ENCODE results near the gene PBX2.
"Not testable (repeated sequence)": the region's sequence is repeated elsewhere in the genome, so short reads cannot be mapped to it uniquely, and the experiment has no call there.

PBX2 gene

DNA sequence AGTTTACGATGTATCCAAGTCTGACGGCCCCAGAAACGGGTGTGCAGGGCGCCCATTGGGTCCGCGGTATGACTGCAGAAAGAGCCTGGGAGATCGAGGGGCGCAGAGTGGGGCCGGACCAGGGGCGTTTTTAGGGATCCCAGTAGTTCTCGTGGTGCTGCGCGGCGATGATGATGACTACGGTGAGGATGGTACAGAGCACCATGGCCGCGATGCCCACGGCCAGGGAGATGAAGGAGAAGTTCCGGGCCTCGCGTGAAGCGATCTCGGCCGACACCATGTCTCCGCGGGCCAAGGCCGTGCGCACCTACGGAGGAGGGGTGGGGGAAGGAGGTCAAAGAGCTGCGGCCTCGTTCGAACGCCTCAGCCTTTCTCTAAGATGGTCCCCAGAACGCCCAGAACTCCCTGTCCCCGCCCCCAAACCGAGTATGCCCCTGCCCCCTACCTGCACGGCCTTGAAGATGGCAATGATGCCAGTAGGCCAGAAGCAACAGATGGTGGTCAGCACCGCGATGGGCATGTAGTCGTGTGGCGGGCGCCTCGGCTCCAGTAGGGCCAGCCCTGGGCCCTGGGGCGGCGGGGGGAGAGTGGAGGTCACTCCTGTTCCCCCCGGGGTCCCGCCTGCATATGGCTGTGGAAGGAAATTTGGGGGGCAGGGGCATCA, 40.8 kb downstream of the PBX2 start:
- no peak for DNase-seq (ENCODE audit: low read depth)

DNA sequence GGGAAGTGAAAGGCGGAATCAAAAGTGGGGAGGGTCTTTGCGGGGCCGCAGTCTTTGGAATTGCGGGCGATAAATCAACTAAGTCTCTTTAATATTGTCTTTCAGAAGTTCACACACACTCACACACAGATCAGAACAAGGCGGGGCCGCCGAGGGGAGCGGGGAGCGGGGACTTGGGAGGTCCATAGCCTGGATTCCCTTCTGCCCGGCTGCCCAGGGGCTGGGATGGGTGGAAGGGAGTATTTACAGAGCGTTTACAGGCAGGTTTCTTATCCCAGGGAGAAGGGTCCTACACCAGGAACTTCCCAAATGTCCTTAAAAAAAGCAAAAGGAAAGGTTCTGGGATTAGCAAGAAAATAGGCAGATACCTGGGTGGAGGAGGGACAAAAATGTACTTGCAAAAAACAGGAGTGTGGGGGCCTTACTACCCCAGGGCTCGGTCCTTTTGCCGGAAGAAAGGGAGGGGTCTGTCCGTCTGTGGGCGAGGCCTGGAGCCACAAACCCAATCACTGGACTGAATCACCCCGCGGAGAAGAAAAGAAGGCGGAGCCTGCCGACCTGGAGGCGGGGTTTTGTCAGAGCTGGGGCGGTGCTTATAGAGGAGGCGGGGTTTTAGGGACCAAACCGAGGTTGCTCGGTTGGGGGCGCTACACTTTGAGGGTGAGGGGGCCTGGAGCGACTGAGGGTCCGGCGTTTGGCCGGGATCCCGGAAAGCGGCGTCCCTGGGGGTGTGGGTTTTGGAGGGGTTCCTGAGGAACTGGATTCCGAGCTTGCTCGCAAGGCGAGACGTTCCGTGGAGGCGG, 41.5 kb downstream of the PBX2 start:
- peak; percentile 41 for DNase-seq (ENCODE audit: low read depth)

DNA sequence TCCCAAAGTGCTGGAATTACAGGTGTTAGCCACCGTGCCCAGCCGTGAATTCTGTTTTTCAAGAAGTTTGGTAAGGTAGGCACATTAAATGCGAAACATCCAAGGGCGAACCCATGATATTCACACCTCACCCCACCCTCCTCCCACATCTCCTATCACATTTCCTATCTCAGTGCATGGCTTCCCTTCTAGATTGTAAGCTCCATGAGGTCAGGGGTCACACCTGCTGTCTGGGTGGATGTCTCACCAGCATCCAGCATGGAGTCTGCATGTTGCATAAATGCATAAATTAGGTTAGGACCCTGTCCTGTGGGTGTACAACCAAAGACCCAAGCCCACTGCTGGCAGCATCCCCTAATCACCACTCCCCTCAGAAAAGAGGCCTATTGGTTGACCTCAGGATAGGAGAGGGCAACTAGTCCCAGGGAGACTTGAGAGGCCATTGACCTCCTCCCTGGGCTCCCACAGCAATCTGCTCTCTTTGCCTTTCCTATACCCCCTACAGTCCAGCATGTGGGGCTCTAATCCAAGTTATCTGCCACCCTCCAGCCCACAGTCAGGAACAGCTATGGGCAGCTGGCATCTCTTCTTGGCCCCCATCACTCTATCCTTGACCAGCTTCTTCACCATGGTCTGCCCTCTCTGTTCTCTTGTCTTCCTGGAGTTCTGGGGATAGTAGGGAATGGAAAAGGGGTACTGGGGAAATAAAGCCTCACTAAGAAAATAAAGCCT, 42.4 kb downstream of the PBX2 start:
- DNase-seq (ENCODE audit: low read depth), result no peak

DNA sequence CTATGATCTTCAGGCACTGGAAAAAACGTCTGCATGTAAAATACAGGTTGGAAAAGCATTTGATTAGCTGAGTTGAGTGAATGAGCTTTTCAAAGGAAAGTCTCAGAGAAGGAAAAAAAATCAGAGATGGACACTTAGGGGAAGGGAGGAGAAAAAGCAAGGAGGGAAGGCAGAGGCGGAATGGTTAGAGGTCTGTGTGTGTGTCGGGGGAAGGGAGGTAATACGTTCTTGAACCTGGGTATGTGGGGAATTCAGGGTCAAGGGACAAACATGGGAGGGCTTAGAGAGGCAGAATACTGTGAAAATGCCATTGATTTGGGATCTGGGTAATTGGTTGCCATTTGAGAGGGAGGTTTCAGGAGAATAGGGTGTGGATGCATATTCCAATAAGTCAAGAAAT, 43.3 kb downstream of the PBX2 start:
- DNase-seq (ENCODE audit: low read depth), result no peak

DNA sequence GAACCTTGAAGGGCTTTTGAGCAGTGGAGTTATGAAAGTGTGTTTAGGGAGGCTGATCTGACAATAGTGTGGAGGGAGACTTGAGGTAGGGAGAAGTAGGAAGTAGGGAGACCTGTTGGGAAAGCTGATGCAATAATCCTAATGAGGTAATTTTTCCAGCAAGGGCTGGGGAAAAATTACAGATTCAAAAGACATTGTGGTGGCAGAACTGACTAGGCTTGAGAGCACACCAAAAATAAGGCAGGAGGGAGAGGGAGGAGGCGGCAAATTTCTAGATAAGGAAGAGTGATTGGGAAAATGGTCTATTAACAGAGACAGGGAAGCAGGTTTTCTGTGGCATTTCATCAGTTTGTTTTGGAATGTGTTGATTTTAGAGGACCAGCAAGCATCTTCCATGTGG, 43.7 kb downstream of the PBX2 start:
- no peak for DNase-seq (ENCODE audit: low read depth)

DNA sequence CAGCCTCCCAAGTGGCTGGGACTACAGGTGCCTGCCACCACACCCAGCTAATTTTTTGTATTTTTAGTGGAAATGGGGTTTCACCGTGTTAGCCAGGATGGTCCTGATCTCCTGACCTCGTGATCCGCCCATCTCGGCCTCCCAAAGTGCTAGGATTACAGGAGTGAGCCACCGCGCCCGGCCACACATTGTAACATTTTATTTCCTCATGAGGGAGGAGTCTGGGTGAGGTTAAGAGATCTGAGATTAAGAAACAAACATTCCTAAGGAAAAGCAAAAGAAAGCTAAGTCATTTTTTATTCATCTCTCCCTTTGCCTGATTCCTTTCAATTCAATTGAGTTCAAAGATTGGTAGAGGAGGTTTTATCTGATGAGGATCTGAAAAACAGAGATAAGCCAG, 45.8 kb downstream of the PBX2 start:
- DNase-seq (ENCODE audit: low read depth), result not testable (repeated sequence)

DNA sequence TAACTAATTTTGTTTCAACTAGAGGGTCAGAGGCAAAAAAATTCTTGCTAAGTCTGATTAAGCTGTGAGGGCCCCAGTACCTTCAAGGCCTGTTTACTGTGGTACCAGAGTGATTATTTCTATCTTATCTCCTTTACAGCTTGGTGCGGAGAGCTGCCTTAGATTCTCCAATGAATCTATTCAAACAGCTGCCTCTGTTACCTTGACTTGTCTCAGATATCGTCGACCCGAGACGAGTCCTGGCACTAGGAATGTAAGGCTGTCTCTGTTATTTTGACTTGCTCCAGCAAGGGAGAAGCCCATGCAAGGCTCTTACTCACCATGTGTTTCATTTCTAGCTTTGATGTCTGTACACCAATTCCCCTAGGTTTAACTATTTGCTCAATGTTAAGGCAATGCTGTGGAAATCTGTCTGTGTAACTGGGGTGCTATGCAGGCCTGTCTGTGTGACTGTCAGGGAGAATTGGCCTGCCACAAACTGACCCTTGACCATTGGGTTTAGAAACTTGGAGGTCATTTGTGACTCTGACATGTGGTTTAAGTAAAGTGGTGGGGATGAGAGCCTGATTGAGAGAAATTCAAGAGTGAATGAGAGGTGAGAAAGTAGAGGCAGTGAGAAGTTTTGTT, 49.5 kb downstream of the PBX2 start:
- DNase-seq (ENCODE audit: low read depth), result no peak

DNA sequence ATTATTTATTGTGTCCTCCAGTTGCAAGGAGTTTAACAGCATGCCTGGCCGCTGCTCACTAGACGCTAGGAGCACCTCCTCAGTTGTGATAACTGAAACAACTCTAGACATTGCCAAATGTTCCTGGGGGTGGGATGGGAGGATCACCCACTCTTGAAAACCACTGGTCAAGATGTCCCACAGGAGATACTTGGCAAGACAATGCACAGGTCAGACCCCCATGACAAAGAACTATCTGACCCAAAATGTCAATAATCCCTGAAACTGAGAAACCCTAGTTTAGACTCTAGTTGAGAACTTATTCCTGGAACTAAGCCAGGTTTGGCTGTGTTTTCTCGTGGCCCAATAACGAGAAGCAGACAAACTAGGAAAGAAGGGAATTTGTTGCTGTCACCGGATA, 50.4 kb downstream of the PBX2 start:
- no peak for DNase-seq (ENCODE audit: low read depth)

DNA sequence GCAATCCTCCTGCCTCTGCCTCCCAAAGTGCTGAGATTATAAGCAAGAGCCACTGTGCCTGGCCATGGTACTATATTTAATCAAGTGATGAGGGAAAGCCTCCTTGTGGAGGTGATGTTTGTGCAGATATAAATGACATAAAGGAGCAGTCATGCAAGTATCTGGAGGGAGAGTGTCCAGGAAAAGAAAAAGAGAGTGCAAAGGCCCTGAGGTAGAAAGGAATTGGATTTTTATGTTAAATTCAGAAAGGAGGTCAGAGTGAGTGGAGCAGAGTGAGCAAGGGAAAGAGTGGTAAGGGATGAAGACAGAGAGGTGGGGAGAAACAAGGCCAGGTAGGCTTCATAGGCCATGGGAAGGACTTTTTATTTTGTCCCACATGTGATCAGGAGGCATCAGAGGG, 52.5 kb downstream of the PBX2 start:
- DNase-seq (ENCODE audit: low read depth), result no peak

Measured in activated T-helper 1 cell treated with Interleukin-2 at 50 U/mL for 16 hours (primary cell).